ENCODE measurements around the gene BTBD7. TPM values are rescaled to one million over a fixed set of nuclear protein-coding genes. Genes with fewer than 3 reads are reported as not detected.

The BTBD7 gene
- total RNA-seq, 1 experiment from 2014 or later = 30.8 TPM

DNA sequence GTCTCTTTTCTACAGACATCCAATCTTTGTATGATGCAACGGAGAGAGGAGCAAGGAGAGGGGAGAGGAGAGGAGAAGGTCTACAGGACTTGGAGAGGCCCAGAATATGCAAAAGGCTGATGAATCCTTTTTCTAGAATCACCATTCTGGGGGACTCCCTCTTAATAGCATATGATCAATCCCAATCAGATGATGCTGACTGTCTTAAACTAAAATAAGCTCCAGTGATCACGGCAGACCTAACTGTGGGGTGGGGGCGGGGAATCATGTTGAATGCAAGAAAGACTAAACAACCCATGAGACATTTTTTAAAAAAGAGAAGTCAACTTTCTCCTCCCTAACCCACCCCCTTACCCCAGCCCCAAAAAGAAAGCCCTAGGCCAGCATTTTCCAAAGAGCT, 33.4 kb downstream of the BTBD7 start:
- Histone ChIP-seq H3K4me3 (replicated peaks in 1 of 2; ENCODE audit: low read depth in 1 of 2, low read length in 2 of 2) (no peak overlapping the region), H3K36me3 (ENCODE audit: control insufficient read depth in 1 of 2, insufficient read depth in 2 of 2, low read length in 2 of 2) (no peaks in the 10 kb centered on the region), H3K27me3 (ENCODE audit: insufficient read depth, low read length) (no peaks in the 10 kb centered on the region), H3K27ac (ENCODE audit: low read depth, low read length) (no peak overlapping the region), H3K9ac (ENCODE audit: low read length) (no peak overlapping the region), H3K4me2 (ENCODE audit: low read length) (no peak overlapping the region), H2AFZ (ENCODE audit: low read depth, low read length, poor library complexity, severe bottlenecking) (no peak overlapping the region), H3K9me3 (ENCODE audit: control insufficient read depth in 1 of 2, insufficient read depth in 1 of 2, low read depth in 1 of 2, low read length in 2 of 2) (no peaks in the 10 kb centered on the region), H4K20me1 (ENCODE audit: insufficient read depth) (no peaks in the 10 kb centered on the region), H3K79me2 (ENCODE audit: insufficient read depth, low read length) (peaks cover 65% of the 10 kb centered on the region), H3K4me1 (ENCODE audit: control insufficient read depth in 1 of 2, insufficient read depth in 2 of 2, low read length in 2 of 2) (peaks cover 15 to 29% of the 10 kb centered on the region in 2 experiments), H3K9me2 (ENCODE audit: insufficient read depth) (no peaks in the 10 kb centered on the region)
- intact Hi-C loops (cut with micrococcal nuclease) = no loop called here
- TF ChIP-seq, protein P1, sequence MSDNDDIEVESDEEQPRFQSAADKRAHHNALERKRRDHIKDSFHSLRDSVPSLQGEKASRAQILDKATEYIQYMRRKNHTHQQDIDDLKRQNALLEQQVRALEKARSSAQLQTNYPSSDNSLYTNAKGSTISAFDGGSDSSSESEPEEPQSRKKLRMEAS (IDR thresholded peaks at IDR 0.05) = no peak
- no peak for TF ChIP-seq JUND (IDR thresholded peaks at IDR 0.05)
- TF ChIP-seq ELF1 (IDR thresholded peaks at IDR 0.05; ENCODE audit: borderline replicate concordance, low read depth) = no peak
- TF ChIP-seq, protein P2, sequence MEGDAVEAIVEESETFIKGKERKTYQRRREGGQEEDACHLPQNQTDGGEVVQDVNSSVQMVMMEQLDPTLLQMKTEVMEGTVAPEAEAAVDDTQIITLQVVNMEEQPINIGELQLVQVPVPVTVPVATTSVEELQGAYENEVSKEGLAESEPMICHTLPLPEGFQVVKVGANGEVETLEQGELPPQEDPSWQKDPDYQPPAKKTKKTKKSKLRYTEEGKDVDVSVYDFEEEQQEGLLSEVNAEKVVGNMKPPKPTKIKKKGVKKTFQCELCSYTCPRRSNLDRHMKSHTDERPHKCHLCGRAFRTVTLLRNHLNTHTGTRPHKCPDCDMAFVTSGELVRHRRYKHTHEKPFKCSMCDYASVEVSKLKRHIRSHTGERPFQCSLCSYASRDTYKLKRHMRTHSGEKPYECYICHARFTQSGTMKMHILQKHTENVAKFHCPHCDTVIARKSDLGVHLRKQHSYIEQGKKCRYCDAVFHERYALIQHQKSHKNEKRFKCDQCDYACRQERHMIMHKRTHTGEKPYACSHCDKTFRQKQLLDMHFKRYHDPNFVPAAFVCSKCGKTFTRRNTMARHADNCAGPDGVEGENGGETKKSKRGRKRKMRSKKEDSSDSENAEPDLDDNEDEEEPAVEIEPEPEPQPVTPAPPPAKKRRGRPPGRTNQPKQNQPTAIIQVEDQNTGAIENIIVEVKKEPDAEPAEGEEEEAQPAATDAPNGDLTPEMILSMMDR (IDR thresholded peaks at IDR 0.05 in 2 of 3, conservative IDR thresholded peaks at IDR 0.05 in 1 of 3; ENCODE audit: borderline replicate concordance in 1 of 3, insufficient read depth in 1 of 3, low read depth in 2 of 3, low read length in 2 of 3) = no peak
- no peak for TF ChIP-seq TCF7L2 (IDR thresholded peaks at IDR 0.05; ENCODE audit: borderline replicate concordance, extremely low read depth, insufficient read depth, insufficient read length)
- TF ChIP-seq SRF (IDR thresholded peaks at IDR 0.05; ENCODE audit: low read depth) = no peak
- no peak for TF ChIP-seq EZH2 (IDR thresholded peaks at IDR 0.05)
- TF ChIP-seq SIN3A (IDR thresholded peaks at IDR 0.05; ENCODE audit: low read depth) = no peak
- TF ChIP-seq, protein P3, sequence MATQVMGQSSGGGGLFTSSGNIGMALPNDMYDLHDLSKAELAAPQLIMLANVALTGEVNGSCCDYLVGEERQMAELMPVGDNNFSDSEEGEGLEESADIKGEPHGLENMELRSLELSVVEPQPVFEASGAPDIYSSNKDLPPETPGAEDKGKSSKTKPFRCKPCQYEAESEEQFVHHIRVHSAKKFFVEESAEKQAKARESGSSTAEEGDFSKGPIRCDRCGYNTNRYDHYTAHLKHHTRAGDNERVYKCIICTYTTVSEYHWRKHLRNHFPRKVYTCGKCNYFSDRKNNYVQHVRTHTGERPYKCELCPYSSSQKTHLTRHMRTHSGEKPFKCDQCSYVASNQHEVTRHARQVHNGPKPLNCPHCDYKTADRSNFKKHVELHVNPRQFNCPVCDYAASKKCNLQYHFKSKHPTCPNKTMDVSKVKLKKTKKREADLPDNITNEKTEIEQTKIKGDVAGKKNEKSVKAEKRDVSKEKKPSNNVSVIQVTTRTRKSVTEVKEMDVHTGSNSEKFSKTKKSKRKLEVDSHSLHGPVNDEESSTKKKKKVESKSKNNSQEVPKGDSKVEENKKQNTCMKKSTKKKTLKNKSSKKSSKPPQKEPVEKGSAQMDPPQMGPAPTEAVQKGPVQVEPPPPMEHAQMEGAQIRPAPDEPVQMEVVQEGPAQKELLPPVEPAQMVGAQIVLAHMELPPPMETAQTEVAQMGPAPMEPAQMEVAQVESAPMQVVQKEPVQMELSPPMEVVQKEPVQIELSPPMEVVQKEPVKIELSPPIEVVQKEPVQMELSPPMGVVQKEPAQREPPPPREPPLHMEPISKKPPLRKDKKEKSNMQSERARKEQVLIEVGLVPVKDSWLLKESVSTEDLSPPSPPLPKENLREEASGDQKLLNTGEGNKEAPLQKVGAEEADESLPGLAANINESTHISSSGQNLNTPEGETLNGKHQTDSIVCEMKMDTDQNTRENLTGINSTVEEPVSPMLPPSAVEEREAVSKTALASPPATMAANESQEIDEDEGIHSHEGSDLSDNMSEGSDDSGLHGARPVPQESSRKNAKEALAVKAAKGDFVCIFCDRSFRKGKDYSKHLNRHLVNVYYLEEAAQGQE (IDR thresholded peaks at IDR 0.05; ENCODE audit: low read depth) = no peak
- TF ChIP-seq, protein P4, sequence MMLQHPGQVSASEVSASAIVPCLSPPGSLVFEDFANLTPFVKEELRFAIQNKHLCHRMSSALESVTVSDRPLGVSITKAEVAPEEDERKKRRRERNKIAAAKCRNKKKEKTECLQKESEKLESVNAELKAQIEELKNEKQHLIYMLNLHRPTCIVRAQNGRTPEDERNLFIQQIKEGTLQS (IDR thresholded peaks at IDR 0.05) = no peak
- TF ChIP-seq, protein P5, sequence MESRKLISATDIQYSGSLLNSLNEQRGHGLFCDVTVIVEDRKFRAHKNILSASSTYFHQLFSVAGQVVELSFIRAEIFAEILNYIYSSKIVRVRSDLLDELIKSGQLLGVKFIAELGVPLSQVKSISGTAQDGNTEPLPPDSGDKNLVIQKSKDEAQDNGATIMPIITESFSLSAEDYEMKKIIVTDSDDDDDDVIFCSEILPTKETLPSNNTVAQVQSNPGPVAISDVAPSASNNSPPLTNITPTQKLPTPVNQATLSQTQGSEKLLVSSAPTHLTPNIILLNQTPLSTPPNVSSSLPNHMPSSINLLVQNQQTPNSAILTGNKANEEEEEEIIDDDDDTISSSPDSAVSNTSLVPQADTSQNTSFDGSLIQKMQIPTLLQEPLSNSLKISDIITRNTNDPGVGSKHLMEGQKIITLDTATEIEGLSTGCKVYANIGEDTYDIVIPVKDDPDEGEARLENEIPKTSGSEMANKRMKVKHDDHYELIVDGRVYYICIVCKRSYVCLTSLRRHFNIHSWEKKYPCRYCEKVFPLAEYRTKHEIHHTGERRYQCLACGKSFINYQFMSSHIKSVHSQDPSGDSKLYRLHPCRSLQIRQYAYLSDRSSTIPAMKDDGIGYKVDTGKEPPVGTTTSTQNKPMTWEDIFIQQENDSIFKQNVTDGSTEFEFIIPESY (IDR thresholded peaks at IDR 0.05; ENCODE audit: extremely low read depth, insufficient replicate concordance, low read length) = no peak
- TF ChIP-seq FOSL1 (IDR thresholded peaks at IDR 0.05; ENCODE audit: low read depth) = no peak
- TF ChIP-seq POLR2A (IDR thresholded peaks at IDR 0.05; ENCODE audit: borderline replicate concordance, extremely low read depth, insufficient read depth, insufficient read length) = no peak
- TF ChIP-seq CBX3 (IDR thresholded peaks at IDR 0.05; ENCODE audit: low read depth) = no peak
- no peak for TF ChIP-seq ZNF274 (IDR thresholded peaks at IDR 0.05; ENCODE audit: low read depth, low read length)
- no peak for TF ChIP-seq YY1 (IDR thresholded peaks at IDR 0.05; ENCODE audit: extremely low read depth, insufficient replicate concordance, low read depth, low read length)
- ChIA-PET CTCF (no interaction called here), POLR2A (no interaction called here), RAD21 (ENCODE audit: low non-redundant PET in 1 of 2, low total read pairs in 2 of 2, uncharacterized antibody in 2 of 2, unreplicated experiment in 2 of 2) (no interaction called here)
- BruUV-seq (replicated peaks) = no TSS peak
- ATAC-seq (no peak), DNase-seq (ENCODE audit: low read depth, low spot score) (no peak)
